ENCODE data around the gene TUT1.
"Not testable (repeated sequence)": the region's sequence is repeated elsewhere in the genome, so short reads cannot be mapped to it uniquely, and the experiment has no call there.

TUT1 gene

GRCh38 chr11:62573592-62574362 is 17.5 kb downstream of the TUT1 start, which contains the start of gene EEF1G:
Gene EEF1G, minus strand, starts transcription at chr11:62573891. Its CDS starts 49 bp downstream, at chr11:62573842.
- H3K27ac Mint-ChIP-seq = peak within 1 kb of the TSS; percentile 99

DNA sequence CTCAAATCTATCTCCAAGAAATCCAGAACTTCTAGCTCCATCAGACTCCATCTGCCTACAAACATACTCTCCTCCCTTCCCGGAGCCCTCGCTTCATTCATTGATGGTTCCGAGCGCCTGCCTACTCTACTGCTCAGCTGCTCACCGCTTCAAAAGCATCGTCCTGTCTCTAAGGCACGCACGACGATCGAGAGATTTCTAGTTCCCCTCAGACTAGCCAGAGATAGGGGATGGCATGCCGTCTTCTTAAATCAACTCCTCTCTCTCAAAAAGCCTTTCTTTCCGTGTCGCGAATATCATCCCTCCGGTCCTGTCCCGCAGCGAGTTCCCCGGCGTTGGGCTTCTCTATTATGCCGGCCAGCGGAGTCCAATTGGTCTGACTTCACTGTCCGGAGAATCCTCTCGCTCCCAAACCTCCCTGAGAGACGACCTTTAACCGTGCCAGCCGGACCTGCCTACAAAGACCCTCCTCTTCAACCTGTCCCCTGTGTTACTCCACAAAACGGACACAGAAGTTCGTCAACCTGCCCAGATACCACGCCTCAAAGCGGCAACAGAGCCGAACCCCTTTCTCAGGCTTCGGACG is 18.2 kb downstream of the TUT1 start:
- Mint-ChIP-seq H3K9me3 (no peaks in the 10 kb centered on the region), H3K27ac (peak overlapping the region; percentile 99), H3K4me1 (peaks cover 59% of the 10 kb centered on the region), H3K4me3 (peak overlapping the region; percentile 95), H3K36me3 (peaks cover 32% of the 10 kb centered on the region), H3K27me3 (no peaks in the 10 kb centered on the region)

More at GRCh38 chr11:62573592-62574362, 17.5 kb downstream of the TUT1 start, which contains the start of gene EEF1G:
- Mint-ChIP-seq H3K4me1 (peaks cover 56% of the 10 kb centered on the region), H3K9me3 (no peaks in the 10 kb centered on the region), H3K27me3 (no peaks in the 10 kb centered on the region), H3K36me3 (peaks cover 32% of the 10 kb centered on the region), H3K4me3 (peak within 1 kb of the TSS; percentile 95)

DNA sequence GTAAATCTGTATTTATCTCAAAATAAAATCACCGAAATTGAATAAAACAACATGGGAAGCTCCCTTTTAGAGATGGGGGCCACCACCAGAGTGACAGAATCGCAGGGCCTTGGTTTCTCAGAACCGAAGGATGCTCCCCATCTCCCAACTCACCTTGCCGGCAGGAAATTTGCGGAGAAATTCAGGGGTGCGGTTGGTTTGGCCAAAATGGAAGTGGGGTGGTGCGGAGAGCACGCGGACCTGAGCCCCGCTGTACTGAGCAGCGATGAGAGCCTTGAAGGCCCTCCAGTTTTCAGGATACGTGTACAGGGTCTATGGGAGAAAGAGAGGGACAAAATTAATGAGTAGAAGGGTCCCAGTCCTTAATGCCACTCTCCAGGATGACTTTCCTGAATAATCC is 18.9 kb downstream of the TUT1 start:
- Mint-ChIP-seq H3K9me3 (no peaks in the 10 kb centered on the region), H3K4me1 (peaks cover 62% of the 10 kb centered on the region), H3K27me3 (no peaks in the 10 kb centered on the region), H3K4me3 (peak overlapping the region; percentile 95), H3K27ac (peak overlapping the region; percentile 99), H3K36me3 (peaks cover 34% of the 10 kb centered on the region)

GRCh38 chr11:62571493-62571892 is 19.8 kb downstream of the TUT1 start:
- not testable (repeated sequence) for H3K27me3 Mint-ChIP-seq, H3K9me3 Mint-ChIP-seq
- Mint-ChIP-seq H3K4me3 (peak overlapping the region; percentile 95), H3K4me1 (peaks cover 71% of the 10 kb centered on the region), H3K36me3 (peaks cover 40% of the 10 kb centered on the region), H3K27ac (peak overlapping the region; percentile 83)

- not testable (repeated sequence) for H3K27me3 Mint-ChIP-seq, H3K9me3 Mint-ChIP-seq
- Mint-ChIP-seq H3K4me3 (peak overlapping the region; percentile 95), H3K36me3 (peaks cover 42% of the 10 kb centered on the region), H3K4me1 (peaks cover 77% of the 10 kb centered on the region), H3K27ac (peak overlapping the region; percentile 83)
These were observed 20.4 kb downstream of the TUT1 start for GRCh38 chr11:62570903-62571302.

GRCh38 chr11:62569611-62570010 is 21.7 kb downstream of the TUT1 start:
- H3K9me3 Mint-ChIP-seq = no peaks in the 10 kb centered on the region
- no peak overlapping the region for H3K4me3 Mint-ChIP-seq
- H3K36me3 Mint-ChIP-seq = peaks cover 42% of the 10 kb centered on the region
- no peaks in the 10 kb centered on the region for H3K27me3 Mint-ChIP-seq
- peaks cover 71% of the 10 kb centered on the region for H3K4me1 Mint-ChIP-seq
- peak overlapping the region; percentile 55 for H3K27ac Mint-ChIP-seq

- Mint-ChIP-seq H3K4me1 (peaks cover 60% of the 10 kb centered on the region), H3K36me3 (peaks cover 30% of the 10 kb centered on the region), H3K4me3 (no peak overlapping the region), H3K27me3 (no peaks in the 10 kb centered on the region), H3K27ac (peak overlapping the region; percentile 79), H3K9me3 (no peaks in the 10 kb centered on the region)
These were observed 24.2 kb downstream of the TUT1 start for GRCh38 chr11:62567018-62567633.

GRCh38 chr11:62566247-62566646 is 25.1 kb downstream of the TUT1 start:
- peaks cover 58% of the 10 kb centered on the region for H3K4me1 Mint-ChIP-seq
- peak overlapping the region; percentile 19 for H3K4me3 Mint-ChIP-seq
- H3K27ac Mint-ChIP-seq = peak overlapping the region; percentile 76
- H3K9me3 Mint-ChIP-seq = no peaks in the 10 kb centered on the region
- H3K36me3 Mint-ChIP-seq = peaks cover 28% of the 10 kb centered on the region
- no peaks in the 10 kb centered on the region for H3K27me3 Mint-ChIP-seq

DNA sequence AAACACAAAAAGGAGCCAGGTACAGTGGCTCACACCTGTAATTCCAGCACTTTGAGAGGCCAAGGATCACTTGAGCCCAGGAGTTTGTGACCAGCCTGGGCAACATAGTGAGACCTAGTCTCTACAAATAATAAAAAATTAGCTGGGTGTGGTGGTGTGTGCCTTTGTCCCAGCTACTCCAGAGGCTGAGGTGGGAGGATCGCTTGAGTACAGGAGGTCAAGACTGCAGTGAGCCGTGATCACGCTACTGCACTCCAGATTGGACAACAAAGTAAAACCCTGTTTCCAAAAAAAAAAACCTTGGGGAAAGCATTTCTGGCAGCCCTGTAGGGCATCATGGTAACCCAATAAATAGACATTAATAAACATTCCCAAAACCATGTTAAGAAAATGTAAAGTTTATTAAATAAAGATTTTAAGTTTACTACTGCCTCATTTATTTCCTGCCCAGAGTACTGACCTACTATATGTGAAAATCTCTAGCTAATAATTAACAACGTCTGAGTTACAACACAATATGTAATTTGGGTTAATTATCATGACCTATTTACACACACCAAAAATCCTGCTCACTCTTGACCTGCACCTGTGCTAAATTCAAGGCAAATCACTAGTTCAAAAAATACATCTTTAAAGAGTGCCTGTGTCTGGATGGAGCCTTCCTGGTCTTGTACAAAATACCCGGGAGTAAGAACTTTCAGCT is 26.1 kb downstream of the TUT1 start:
- Mint-ChIP-seq H3K36me3 (peaks cover 21% of the 10 kb centered on the region), H3K4me3 (no peak overlapping the region), H3K27ac (peak overlapping the region; percentile 62), H3K4me1 (peaks cover 57% of the 10 kb centered on the region), H3K9me3 (no peaks in the 10 kb centered on the region), H3K27me3 (no peaks in the 10 kb centered on the region)

DNA sequence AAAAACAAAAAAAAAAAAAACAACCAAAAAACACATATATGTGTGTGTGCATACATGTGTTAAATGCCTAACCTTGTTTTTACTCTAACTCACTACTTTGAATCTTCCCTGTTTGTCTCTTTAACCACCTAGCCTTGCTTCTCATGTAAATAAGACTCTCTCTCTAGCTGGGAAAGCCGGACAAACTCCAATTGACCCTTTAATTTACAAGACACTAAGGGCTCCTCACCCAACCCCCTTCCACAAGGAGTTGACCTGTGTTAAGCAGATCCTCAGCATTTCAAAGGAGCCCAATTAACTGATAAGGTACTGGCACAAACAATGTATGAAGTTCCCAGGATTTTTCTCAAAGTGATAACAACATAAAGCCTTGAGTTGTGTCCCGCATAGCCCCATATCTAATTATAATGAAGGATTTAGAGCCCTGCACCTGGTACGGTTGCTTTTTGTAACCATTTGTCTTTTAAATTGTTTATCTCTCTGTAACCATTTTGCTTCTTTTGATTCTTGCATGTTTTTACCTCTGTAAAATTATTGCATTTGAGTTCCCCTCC is 29.6 kb downstream of the TUT1 start:
- Mint-ChIP-seq H3K4me1 (peaks cover 58% of the 10 kb centered on the region), H3K36me3 (peaks cover 18% of the 10 kb centered on the region), H3K27ac (peak overlapping the region; percentile 57)
- not testable (repeated sequence) for H3K9me3 Mint-ChIP-seq, H3K27me3 Mint-ChIP-seq, H3K4me3 Mint-ChIP-seq

DNA sequence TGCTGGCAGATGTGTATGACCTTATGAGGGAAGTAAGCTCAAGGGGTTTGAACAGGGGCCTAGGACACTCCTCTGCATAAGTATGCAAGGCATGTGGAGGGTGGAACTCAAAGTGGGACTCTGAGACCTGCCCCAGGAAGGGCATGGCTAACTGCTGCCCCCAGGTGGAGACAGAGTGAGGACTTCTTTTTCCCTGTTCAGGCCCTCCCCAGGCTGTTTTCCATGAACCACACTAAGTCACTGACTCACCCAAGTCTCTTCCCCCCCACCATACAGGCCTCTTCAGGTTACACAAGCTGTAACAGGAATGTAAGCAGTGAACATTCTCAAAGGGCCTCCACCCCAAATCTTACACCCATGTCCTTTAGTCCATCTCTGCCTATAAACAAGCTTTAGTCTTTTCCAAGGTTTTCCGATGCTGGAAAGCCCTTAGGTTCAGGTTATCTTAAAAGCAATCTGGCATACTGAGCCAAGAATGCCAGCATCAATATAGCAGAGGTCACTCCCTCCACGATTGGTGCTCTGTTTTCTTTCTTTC is 30.7 kb downstream of the TUT1 start:
- Mint-ChIP-seq H3K36me3 (peaks cover 14% of the 10 kb centered on the region), H3K27me3 (no peaks in the 10 kb centered on the region), H3K27ac (peak overlapping the region; percentile 46), H3K9me3 (no peaks in the 10 kb centered on the region), H3K4me1 (peaks cover 58% of the 10 kb centered on the region), H3K4me3 (peak overlapping the region; percentile 7)

- H3K27ac Mint-ChIP-seq = peak overlapping the region; percentile 87
- peaks cover 65% of the 10 kb centered on the region for H3K4me1 Mint-ChIP-seq
- H3K4me3 Mint-ChIP-seq, H3K27me3 Mint-ChIP-seq, H3K9me3 Mint-ChIP-seq: not testable (repeated sequence)
- peaks cover 14% of the 10 kb centered on the region for H3K36me3 Mint-ChIP-seq
These were observed 31.7 kb downstream of the TUT1 start for GRCh38 chr11:62559626-62560025.

DNA sequence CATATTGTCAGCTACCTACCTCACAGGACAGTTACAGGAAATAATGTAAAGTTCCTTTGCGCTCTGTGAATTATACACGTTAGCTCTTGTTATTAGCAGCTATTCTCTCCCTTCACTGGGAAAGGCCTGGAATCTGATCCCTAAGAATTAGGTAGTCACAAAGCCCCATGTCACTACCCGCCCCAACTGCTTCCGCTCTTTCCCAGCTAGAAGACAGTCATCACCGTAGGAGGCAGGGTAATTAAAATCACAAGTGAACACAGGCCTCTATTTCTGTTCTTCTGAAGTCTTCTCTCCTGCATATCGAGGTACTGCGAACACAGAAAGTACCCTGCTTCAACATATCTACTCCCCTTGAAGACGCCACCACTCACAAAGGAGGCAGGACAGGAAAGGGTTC is 32.1 kb downstream of the TUT1 start:
- Mint-ChIP-seq H3K4me3 (no peak overlapping the region), H3K27ac (no peak overlapping the region), H3K9me3 (no peaks in the 10 kb centered on the region), H3K27me3 (no peaks in the 10 kb centered on the region), H3K36me3 (peaks cover 14% of the 10 kb centered on the region), H3K4me1 (peaks cover 69% of the 10 kb centered on the region)

DNA sequence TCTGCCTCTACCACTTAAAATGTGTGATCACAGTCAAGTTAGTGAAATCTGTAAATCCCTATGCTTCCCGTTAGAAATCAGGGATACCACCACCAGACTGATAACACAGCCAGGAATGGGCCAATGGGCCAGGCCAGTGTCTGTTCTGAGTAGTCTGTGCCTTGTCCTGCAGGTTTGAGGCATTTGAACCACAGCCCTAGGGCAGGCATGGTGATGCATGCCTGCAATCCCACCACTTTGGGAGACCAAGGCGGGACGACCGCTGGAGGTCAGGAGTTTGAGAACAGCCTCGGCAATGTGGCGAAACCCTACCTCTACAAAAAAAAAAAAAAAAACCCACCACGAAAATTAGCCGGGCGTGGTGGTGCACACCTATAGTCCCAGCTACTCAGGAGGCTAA is 32.7 kb downstream of the TUT1 start:
- H3K27me3 Mint-ChIP-seq = no peaks in the 10 kb centered on the region
- H3K9me3 Mint-ChIP-seq = no peaks in the 10 kb centered on the region
- H3K27ac Mint-ChIP-seq = no peak overlapping the region
- H3K36me3 Mint-ChIP-seq = peaks cover 12% of the 10 kb centered on the region
- no peak overlapping the region for H3K4me3 Mint-ChIP-seq
- H3K4me1 Mint-ChIP-seq = peaks cover 72% of the 10 kb centered on the region
